ENCODE results near the gene IPO4.

- no peak for TF ChIP-seq CTCF (IDR thresholded peaks at IDR 0.05; ENCODE audit: low read depth, low read length)
- no peak for TF ChIP-seq MAX (IDR thresholded peaks at IDR 0.05; ENCODE audit: low read depth, low read length)
Measured at GRCh38 chr14:24228902-24229301, 40.3 kb upstream of the IPO4 start.

All from NB4 (cell line).